Rectal smooth muscle tissue (tissue), 1 donor: ENCODE results near the gene BLID.

Experiments
- H3K27ac ChIP-seq: one replicate; pipeline ENCODE4 v1.7.0; 2013; ENCODE audit warnings: low read depth, low read length, inconsistent platforms
- H3K27me3 ChIP-seq: one replicate; pipeline ENCODE4 v1.7.0; 2013; ENCODE audit warnings: low read length; ENCODE audit not compliant: control insufficient read depth, insufficient read depth
- H3K36me3 ChIP-seq: one replicate; pipeline ENCODE4 v1.7.0; 2013; ENCODE audit warnings: low read length; ENCODE audit not compliant: control insufficient read depth, insufficient read depth
- H3K4me1 ChIP-seq: one replicate; pipeline ENCODE4 v1.7.0; 2013; ENCODE audit warnings: low read length; ENCODE audit not compliant: control insufficient read depth, insufficient read depth
- H3K4me3 ChIP-seq: one replicate; pipeline ENCODE4 v1.7.0; 2013; ENCODE audit warnings: low read length
- H3K9ac ChIP-seq: one replicate; pipeline ENCODE4 v1.7.0; 2013; ENCODE audit warnings: low read length

Gene BLID

GRCh38 chr11:122099374-122100036, 16.5 kb downstream of the BLID start:
- peaks cover 2% of the 10 kb centered on the region for H3K27me3 ChIP-seq
- H3K4me3 ChIP-seq = peak overlapping the region; percentile 80
- peaks cover 5% of the 10 kb centered on the region for H3K4me1 ChIP-seq
- H3K9ac ChIP-seq = no peak overlapping the region
- H3K27ac ChIP-seq = peak overlapping the region; percentile 88
- no peaks in the 10 kb centered on the region for H3K36me3 ChIP-seq

DNA sequence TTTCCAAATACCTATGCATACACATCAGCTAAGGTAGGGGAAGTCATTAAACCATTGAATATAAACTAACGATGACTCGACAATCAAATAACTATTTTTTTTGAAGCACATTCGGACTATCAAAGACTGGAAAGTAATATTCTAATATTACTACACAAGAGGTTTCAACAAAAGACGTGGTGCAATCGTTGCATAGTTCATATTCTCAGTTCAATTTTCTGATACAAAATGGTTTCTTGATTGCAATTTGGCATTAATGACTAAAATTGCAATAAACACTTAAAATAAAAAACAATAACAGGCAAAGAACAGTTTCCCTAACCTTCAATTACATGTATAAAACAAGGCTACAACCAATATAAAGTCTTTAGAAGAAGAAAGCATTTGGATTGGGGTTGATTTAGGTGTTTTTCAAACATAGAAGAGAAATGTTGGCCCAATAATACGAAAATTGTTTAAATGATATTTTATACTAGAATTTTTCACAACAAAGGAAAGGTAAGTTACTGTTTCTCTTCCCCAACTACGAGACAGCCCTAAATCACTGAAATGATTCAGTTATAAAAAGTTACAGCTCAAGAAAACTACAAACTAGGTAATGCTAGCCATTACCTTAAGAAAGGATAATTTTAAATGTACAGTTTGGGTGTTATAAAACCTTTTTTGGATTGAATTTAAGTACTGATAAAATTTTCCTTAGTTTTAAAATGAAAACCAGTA, 17.6 kb downstream of the BLID start:
- Histone ChIP-seq H3K36me3 (no peaks in the 10 kb centered on the region), H3K4me3 (peak overlapping the region; percentile 51), H3K4me1 (peaks cover 7% of the 10 kb centered on the region), H3K27me3 (peaks cover 2% of the 10 kb centered on the region), H3K9ac (no peak overlapping the region), H3K27ac (peak overlapping the region; percentile 88)

GRCh38 chr11:122097419-122098001, 18.5 kb downstream of the BLID start:
- Histone ChIP-seq H3K27ac (peak overlapping the region; percentile 77), H3K4me3 (peak overlapping the region; percentile 51), H3K36me3 (no peaks in the 10 kb centered on the region), H3K9ac (no peak overlapping the region), H3K27me3 (peaks cover 2% of the 10 kb centered on the region), H3K4me1 (peaks cover 9% of the 10 kb centered on the region)

- Histone ChIP-seq H3K9ac (no peak overlapping the region), H3K27me3 (peaks cover 2% of the 10 kb centered on the region), H3K4me3 (peak overlapping the region; percentile 28), H3K27ac (peak overlapping the region; percentile 82), H3K36me3 (no peaks in the 10 kb centered on the region), H3K4me1 (peaks cover 5% of the 10 kb centered on the region)
These were observed 19.5 kb downstream of the BLID start for GRCh38 chr11:122096272-122097112.

DNA sequence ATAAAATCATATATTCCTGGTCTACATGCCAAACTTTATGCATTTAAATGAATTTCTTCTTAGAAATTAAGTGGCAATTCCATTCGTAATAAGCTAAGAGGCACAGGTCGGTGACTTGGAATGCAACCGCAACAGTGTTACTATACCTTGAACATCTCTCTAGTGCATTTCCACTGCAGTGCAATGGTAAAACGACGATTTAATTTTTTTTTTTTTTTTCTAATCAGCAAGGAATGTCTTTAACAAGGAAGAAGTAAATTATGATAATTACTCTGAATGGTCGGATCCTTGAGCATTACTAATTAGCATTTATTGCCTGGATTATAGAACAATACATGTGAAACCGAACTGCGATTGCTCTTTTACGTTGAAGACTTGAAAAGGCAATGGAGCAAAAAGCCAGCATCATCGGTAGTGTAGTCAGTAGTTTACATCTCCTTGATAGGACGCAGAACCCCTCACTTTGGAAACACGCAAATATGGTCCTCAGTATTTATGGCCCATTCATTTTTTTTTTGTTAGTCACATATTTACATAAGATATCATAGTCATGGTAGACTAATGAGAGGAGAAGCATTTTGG, 20.2 kb downstream of the BLID start:
- Histone ChIP-seq H3K27me3 (peaks cover 2% of the 10 kb centered on the region), H3K36me3 (no peaks in the 10 kb centered on the region), H3K27ac (peak overlapping the region; percentile 82), H3K4me1 (peaks cover 5% of the 10 kb centered on the region), H3K9ac (no peak overlapping the region), H3K4me3 (no peak overlapping the region)

GRCh38 chr11:122094836-122095235, 21.2 kb downstream of the BLID start:
- peaks cover 2% of the 10 kb centered on the region for H3K27me3 ChIP-seq
- H3K36me3 ChIP-seq = no peaks in the 10 kb centered on the region
- peaks cover 5% of the 10 kb centered on the region for H3K4me1 ChIP-seq
- H3K27ac ChIP-seq = peak overlapping the region; percentile 82
- H3K9ac ChIP-seq = no peak overlapping the region
- H3K4me3 ChIP-seq = no peak overlapping the region

GRCh38 chr11:122093731-122094275, 22.2 kb downstream of the BLID start:
- H3K4me3 ChIP-seq = no peak overlapping the region
- H3K27me3 ChIP-seq = no peaks in the 10 kb centered on the region
- no peaks in the 10 kb centered on the region for H3K36me3 ChIP-seq
- no peak overlapping the region for H3K9ac ChIP-seq
- H3K4me1 ChIP-seq = peaks cover 12% of the 10 kb centered on the region
- H3K27ac ChIP-seq = peak overlapping the region; percentile 44

GRCh38 chr11:122091835-122092234, 24.2 kb downstream of the BLID start:
- no peaks in the 10 kb centered on the region for H3K27me3 ChIP-seq
- no peak overlapping the region for H3K9ac ChIP-seq
- H3K36me3 ChIP-seq = no peaks in the 10 kb centered on the region
- no peak overlapping the region for H3K27ac ChIP-seq
- H3K4me1 ChIP-seq = peaks cover 12% of the 10 kb centered on the region
- H3K4me3 ChIP-seq = no peak overlapping the region

GRCh38 chr11:122089111-122089510, 26.9 kb downstream of the BLID start:
- no peak overlapping the region for H3K9ac ChIP-seq
- H3K4me1 ChIP-seq = peaks cover 12% of the 10 kb centered on the region
- H3K4me3 ChIP-seq = no peak overlapping the region
- no peaks in the 10 kb centered on the region for H3K27me3 ChIP-seq
- no peaks in the 10 kb centered on the region for H3K36me3 ChIP-seq
- H3K27ac ChIP-seq = no peak overlapping the region

GRCh38 chr11:122085712-122086111, 30.3 kb downstream of the BLID start:
- H3K4me1 ChIP-seq = peaks cover 7% of the 10 kb centered on the region
- no peak overlapping the region for H3K27ac ChIP-seq
- no peaks in the 10 kb centered on the region for H3K27me3 ChIP-seq
- H3K9ac ChIP-seq = no peak overlapping the region
- H3K36me3 ChIP-seq = no peaks in the 10 kb centered on the region
- H3K4me3 ChIP-seq = no peak overlapping the region

DNA sequence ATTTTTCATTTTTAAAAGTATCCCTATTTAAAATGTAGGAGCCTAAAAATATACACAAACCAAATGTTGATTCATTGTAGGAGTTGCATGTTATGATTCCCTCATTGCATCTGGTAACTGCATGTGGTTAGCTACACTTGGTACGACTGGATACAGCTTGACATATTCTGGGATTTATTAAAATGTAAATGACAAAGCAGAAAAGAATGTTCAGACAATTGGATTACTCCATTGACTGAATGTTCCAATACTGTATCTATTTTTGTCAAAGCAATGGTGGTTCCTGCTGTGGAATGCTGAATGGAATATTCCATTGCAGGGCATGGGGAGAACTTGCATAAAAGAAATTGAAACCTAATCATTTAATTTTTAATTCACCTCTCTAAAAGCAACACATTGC, 30.8 kb downstream of the BLID start:
- Histone ChIP-seq H3K4me3 (no peak overlapping the region), H3K27ac (no peak overlapping the region), H3K4me1 (peaks cover 7% of the 10 kb centered on the region), H3K36me3 (no peaks in the 10 kb centered on the region), H3K27me3 (no peaks in the 10 kb centered on the region), H3K9ac (no peak overlapping the region)
